ENCODE data around the gene NR5A1. TPM values are rescaled to one million over a fixed set of nuclear protein-coding genes. Genes with fewer than 3 reads are reported as not detected.

NR5A1 gene
- total and polyA plus RNA-seq, 10 of the 15 experiments (the other 5 are each of a cell fraction or from before 2014, with no cell fraction given), result 0.06 to 0.24 (median 0.08) TPM; not detected in 5

DNA sequence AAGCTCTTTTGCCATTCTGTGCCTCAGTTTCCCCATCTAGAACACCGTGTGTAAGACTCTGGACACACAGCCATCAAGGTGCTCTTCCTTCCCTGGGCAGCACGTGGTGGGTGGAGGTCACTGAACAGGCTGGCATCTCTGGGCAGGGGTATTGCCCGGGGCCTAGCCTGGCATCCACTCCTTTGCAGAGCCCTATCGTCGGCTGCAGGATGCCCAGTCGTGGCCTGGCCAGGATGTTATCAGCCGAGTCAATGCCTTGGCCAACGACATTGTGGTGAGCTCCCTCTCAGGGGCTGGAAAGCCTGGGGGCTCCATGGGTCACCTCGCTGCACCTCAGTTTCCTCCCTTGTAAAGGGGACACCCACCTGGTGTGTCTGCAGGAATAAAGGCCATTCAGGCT is 52.9 kb downstream of the NR5A1 start (continued):
- TF ChIP-seq NFYB (IDR thresholded peaks at IDR 0.05; ENCODE audit: insufficient read depth, low read depth, low read length), result no peak
- TF ChIP-seq, protein P1, sequence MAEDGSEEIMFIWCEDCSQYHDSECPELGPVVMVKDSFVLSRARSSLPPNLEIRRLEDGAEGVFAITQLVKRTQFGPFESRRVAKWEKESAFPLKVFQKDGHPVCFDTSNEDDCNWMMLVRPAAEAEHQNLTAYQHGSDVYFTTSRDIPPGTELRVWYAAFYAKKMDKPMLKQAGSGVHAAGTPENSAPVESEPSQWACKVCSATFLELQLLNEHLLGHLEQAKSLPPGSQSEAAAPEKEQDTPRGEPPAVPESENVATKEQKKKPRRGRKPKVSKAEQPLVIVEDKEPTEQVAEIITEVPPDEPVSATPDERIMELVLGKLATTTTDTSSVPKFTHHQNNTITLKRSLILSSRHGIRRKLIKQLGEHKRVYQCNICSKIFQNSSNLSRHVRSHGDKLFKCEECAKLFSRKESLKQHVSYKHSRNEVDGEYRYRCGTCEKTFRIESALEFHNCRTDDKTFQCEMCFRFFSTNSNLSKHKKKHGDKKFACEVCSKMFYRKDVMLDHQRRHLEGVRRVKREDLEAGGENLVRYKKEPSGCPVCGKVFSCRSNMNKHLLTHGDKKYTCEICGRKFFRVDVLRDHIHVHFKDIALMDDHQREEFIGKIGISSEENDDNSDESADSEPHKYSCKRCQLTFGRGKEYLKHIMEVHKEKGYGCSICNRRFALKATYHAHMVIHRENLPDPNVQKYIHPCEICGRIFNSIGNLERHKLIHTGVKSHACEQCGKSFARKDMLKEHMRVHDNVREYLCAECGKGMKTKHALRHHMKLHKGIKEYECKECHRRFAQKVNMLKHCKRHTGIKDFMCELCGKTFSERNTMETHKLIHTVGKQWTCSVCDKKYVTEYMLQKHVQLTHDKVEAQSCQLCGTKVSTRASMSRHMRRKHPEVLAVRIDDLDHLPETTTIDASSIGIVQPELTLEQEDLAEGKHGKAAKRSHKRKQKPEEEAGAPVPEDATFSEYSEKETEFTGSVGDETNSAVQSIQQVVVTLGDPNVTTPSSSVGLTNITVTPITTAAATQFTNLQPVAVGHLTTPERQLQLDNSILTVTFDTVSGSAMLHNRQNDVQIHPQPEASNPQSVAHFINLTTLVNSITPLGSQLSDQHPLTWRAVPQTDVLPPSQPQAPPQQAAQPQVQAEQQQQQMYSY (CRISPR knock-in tag; IDR thresholded peaks at IDR 0.05), result no peak
- no peak for TF ChIP-seq SREBF1 (IDR thresholded peaks at IDR 0.05; ENCODE audit: low read length)
- no peak for TF ChIP-seq TARDBP (IDR thresholded peaks at IDR 0.05; ENCODE audit: borderline replicate concordance)

DNA sequence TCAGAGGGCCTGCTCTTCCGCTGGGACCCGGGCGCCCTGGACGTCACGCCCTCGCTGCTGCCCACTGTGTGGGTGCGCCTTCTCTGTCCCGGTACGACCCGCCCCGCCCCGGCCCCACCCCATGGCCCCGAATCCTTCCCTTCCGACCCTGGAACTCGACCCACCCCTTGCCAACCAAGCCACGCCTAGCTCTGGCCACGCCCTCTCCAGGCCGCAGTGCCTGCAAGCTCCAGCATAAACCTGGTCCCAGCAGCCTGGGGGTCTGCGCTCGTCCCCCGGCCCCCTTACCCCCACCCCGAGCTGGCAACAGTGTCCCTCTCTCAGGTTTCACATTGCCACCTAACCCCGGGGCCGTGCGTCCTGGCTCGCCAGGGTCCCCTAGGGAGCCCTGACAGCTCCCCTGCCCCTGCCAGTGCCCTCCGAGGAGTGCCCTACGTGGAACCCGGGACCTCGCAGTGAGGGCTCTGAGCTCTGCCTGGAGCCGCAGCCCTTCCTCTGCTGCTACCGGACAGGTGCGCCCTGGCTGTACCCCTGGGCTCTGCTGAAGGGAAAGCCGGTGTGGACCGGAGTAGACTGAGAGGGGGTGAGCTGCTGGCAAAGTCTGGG is 53.5 kb downstream of the NR5A1 start:
- ATAC-seq (no peak), FAIRE-seq (no peak), DNase-seq (ENCODE audit: low read depth, low spot score) (no peak)
- Histone ChIP-seq H3K4me1 (ENCODE audit: control insufficient read depth, insufficient read depth, low read length) (no peaks in the 10 kb centered on the region), H3K36me3 (ENCODE audit: control insufficient read depth in 2 of 2, insufficient read depth in 2 of 2, low read length in 1 of 2) (no peaks in the 10 kb centered on the region), H3K9me3 (replicated peaks; ENCODE audit: control insufficient read depth, insufficient read depth, low read length) (no peaks in the 10 kb centered on the region), H3K4me3 (no peak overlapping the region), H3K4me2 (ENCODE audit: control insufficient read depth, insufficient read depth) (no peak overlapping the region), H3K9ac (ENCODE audit: control insufficient read depth, insufficient read depth, low read length) (no peak overlapping the region), H3K79me2 (ENCODE audit: control insufficient read depth, insufficient read depth, low read length) (no peaks in the 10 kb centered on the region), H4K20me1 (ENCODE audit: control insufficient read depth, insufficient read depth) (no peaks in the 10 kb centered on the region), H3K27me3 (replicated peaks in 1 of 2; ENCODE audit: control insufficient read depth in 2 of 2, insufficient read depth in 2 of 2, low read length in 1 of 2) (peaks cover 5 to 9% of the 10 kb centered on the region in 2 experiments; a peak in 3 of 4 replicates), H3K27ac (ENCODE audit: control insufficient read depth, insufficient read depth) (no peak overlapping the region), H2AFZ (ENCODE audit: control insufficient read depth, low read depth, low read length) (no peak overlapping the region)
- in situ Hi-C loops (cut with MboI), result no loop called here
- intact Hi-C loops (cut with micrococcal nuclease; ENCODE audit: unreplicated experiment), result no loop called here
- no TSS peak for BruUV-seq (replicated peaks)
- ChIA-PET RAD21 (ENCODE audit: unreplicated experiment) (no interaction called here), POLR2A (no interaction called here), SMC1A (ENCODE audit: uncharacterized antibody, unreplicated experiment) (no interaction called here), CTCF (no interaction called here)
- 58% methylated on average over 19 of the region's 35 CpGs for WGBS (ENCODE audit: insufficient coverage, insufficient replicate concordance, low lambda C conversion rate, missing lambda C conversion rate)
- TF ChIP-seq TCF12 (IDR thresholded peaks at IDR 0.05; ENCODE audit: low read depth, low read length) (no peak), NFXL1 (IDR thresholded peaks at IDR 0.05; ENCODE audit: borderline replicate concordance) (no peak), ZNF207 (IDR thresholded peaks at IDR 0.05; ENCODE audit: borderline replicate concordance) (no peak), MEF2B (IDR thresholded peaks at IDR 0.05; ENCODE audit: partially characterized antibody, poor library complexity, severe bottlenecking) (no peak), EGR1 (IDR thresholded peaks at IDR 0.05; ENCODE audit: borderline replicate concordance in 1 of 2, low read depth in 2 of 2, low read length in 2 of 2) (no peak), SMC3 (IDR thresholded peaks at IDR 0.05; ENCODE audit: borderline replicate concordance, low read length) (no peak), ZNF384 (IDR thresholded peaks at IDR 0.05; ENCODE audit: borderline replicate concordance, low read depth, low read length) (no peak), NRF1 (conservative IDR thresholded peaks at IDR 0.05; ENCODE audit: low read depth, low read length) (no peak), NBN (IDR thresholded peaks at IDR 0.05) (no peak), CHD2 (IDR thresholded peaks at IDR 0.05; ENCODE audit: borderline replicate concordance, low read depth, low read length) (no peak)
- TF ChIP-seq, protein P2, sequence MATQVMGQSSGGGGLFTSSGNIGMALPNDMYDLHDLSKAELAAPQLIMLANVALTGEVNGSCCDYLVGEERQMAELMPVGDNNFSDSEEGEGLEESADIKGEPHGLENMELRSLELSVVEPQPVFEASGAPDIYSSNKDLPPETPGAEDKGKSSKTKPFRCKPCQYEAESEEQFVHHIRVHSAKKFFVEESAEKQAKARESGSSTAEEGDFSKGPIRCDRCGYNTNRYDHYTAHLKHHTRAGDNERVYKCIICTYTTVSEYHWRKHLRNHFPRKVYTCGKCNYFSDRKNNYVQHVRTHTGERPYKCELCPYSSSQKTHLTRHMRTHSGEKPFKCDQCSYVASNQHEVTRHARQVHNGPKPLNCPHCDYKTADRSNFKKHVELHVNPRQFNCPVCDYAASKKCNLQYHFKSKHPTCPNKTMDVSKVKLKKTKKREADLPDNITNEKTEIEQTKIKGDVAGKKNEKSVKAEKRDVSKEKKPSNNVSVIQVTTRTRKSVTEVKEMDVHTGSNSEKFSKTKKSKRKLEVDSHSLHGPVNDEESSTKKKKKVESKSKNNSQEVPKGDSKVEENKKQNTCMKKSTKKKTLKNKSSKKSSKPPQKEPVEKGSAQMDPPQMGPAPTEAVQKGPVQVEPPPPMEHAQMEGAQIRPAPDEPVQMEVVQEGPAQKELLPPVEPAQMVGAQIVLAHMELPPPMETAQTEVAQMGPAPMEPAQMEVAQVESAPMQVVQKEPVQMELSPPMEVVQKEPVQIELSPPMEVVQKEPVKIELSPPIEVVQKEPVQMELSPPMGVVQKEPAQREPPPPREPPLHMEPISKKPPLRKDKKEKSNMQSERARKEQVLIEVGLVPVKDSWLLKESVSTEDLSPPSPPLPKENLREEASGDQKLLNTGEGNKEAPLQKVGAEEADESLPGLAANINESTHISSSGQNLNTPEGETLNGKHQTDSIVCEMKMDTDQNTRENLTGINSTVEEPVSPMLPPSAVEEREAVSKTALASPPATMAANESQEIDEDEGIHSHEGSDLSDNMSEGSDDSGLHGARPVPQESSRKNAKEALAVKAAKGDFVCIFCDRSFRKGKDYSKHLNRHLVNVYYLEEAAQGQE (IDR thresholded peaks at IDR 0.05; ENCODE audit: low read depth, low read length), result no peak
